IMR-90 (cell line): ENCODE measurements around the gene ARMH1. TPM values are rescaled to one million over a fixed set of nuclear protein-coding genes. Genes with fewer than 3 reads are reported as not detected.

ENCODE experiments used
- ATAC-seq: fragments of 200-7000 bp; cut with Tn5 transposase; 2 replicates; pipeline ENCODE4 v1.9.1; 2020; ENCODE audit warnings: low read depth, mild to moderate bottlenecking, moderate library complexity
- BruUV-seq: library from RNA; stranded (reverse); fragments of 400-500 nt; replicated peaks from 2 replicates; lab custom pipeline; 2021; lab: Mats Ljungman, UMichigan
- CTCF ChIA-PET: fragments of 300-600 bp; formaldehyde crosslinking; extraction: SDS; loops from one replicate; lab custom pipeline; 2021; ENCODE audit warnings: antibody characterized with exemption; lab: Yijun Ruan, JAX
- POLR2A ChIA-PET: fragments of 300-600 bp; sonication (Branson Sonifier 250); formaldehyde crosslinking; loops from one replicate; lab custom pipeline; 2022; ENCODE audit warnings: antibody characterized with exemption; ENCODE audit not compliant: unreplicated experiment; lab: Charles Lee
- DNase-seq: peaks from one replicate; pipeline ENCODE4 v3.0.0; 2013
- H2AFZ ChIP-seq: replicated peaks from 2 replicates; pipeline ENCODE3; 2013; ENCODE audit warnings: low read length, mild to moderate bottlenecking; ENCODE audit not compliant: poor library complexity
- H2AK5ac ChIP-seq: 2 replicates; pipeline ENCODE4 v1.6.1; 2013; ENCODE audit warnings: low read depth, low read length, inconsistent platforms
- H2AK9ac ChIP-seq: replicated peaks from 2 replicates; pipeline ENCODE3; 2013; ENCODE audit warnings: mild to moderate bottlenecking, low read depth, low read length, moderate library complexity; ENCODE audit not compliant: poor library complexity
- H2BK120ac ChIP-seq: 2 replicates; pipeline ENCODE4 v1.6.1; 2013; ENCODE audit warnings: low read depth, low read length, inconsistent platforms
- H2BK15ac ChIP-seq: 3 replicates; pipeline ENCODE4 v1.6.1; 2013; ENCODE audit warnings: low read depth, low read length, inconsistent platforms
- H2BK20ac ChIP-seq: 2 replicates; pipeline ENCODE4 v1.6.1; 2013; ENCODE audit warnings: low read depth, mild to moderate bottlenecking, inconsistent platforms, low read length, moderate library complexity
- H2BK5ac ChIP-seq: 2 replicates; pipeline ENCODE4 v1.6.1; 2013; ENCODE audit warnings: mild to moderate bottlenecking, low read depth, low read length, inconsistent platforms; ENCODE audit not compliant: poor library complexity, severe bottlenecking
- H3K14ac ChIP-seq: replicated peaks from 2 replicates; pipeline ENCODE4 v1.6.1; 2013; ENCODE audit warnings: low read depth, low read length, inconsistent platforms
- H3K18ac ChIP-seq: 2 replicates; pipeline ENCODE4 v1.6.1; 2013; ENCODE audit warnings: low read depth, low read length, control low read depth
- H3K23ac ChIP-seq: 2 replicates; pipeline ENCODE4 v1.6.1; 2013; ENCODE audit warnings: low read depth, low read length, inconsistent platforms
- H3K27ac ChIP-seq: 2 replicates; pipeline ENCODE4 v1.5.1; 2013; ENCODE audit warnings: mild to moderate bottlenecking, control low read depth, low read length; ENCODE audit not compliant: insufficient read depth
- H3K27me3 ChIP-seq: 2 replicates; pipeline ENCODE4 v1.6.1; 2013; ENCODE audit warnings: low read length; ENCODE audit not compliant: control insufficient read depth, insufficient read depth
- H3K36me3 ChIP-seq: 2 replicates; pipeline ENCODE4 v1.6.1; 2013; ENCODE audit warnings: low read length, mixed read lengths; ENCODE audit not compliant: control insufficient read depth, insufficient read depth
- H3K4ac ChIP-seq: 2 replicates; pipeline ENCODE4 v1.6.1; 2013; ENCODE audit warnings: low read depth, low read length, inconsistent platforms
- H3K4me1 ChIP-seq: 2 replicates; pipeline ENCODE4 v1.6.1; 2013; ENCODE audit warnings: low read length, mixed read lengths; ENCODE audit not compliant: control insufficient read depth, insufficient read depth
- H3K4me2 ChIP-seq: 2 replicates; pipeline ENCODE4 v1.6.1; 2013; ENCODE audit warnings: low read depth, mild to moderate bottlenecking, control low read depth, low read length, moderate library complexity
- H3K4me3 ChIP-seq: 2 replicates; pipeline ENCODE4 v1.5.1; 2013; ENCODE audit warnings: low read depth, mild to moderate bottlenecking, control low read depth, low read length, moderate library complexity; ENCODE audit not compliant: insufficient read depth
- H3K56ac ChIP-seq: 2 replicates; pipeline ENCODE4 v1.6.1; 2013; ENCODE audit warnings: low read length, inconsistent platforms; ENCODE audit not compliant: insufficient read depth; ENCODE audit errors: extremely low read depth
- H3K79me1 ChIP-seq, 2 experiments: 2 replicates each; pipeline ENCODE4 v1.6.1; 2013; ENCODE audit warnings: low read length in 2 of 2, inconsistent platforms in 1 of 2, low read depth in 1 of 2
- H3K9ac ChIP-seq: 2 replicates; pipeline ENCODE4 v1.6.1; 2013; ENCODE audit warnings: low read depth, low read length, control low read depth
- H3K9me1 ChIP-seq: 2 replicates; pipeline ENCODE4 v1.6.1; 2013; ENCODE audit warnings: low read length, inconsistent platforms; ENCODE audit not compliant: insufficient read depth
- H3K9me3 ChIP-seq: 2 replicates; pipeline ENCODE4 v1.6.1; 2013; ENCODE audit warnings: low read length; ENCODE audit not compliant: control insufficient read depth, insufficient read depth
- H4K20me1 ChIP-seq: 2 replicates; pipeline ENCODE4 v1.6.1; 2013; ENCODE audit warnings: low read length, inconsistent platforms; ENCODE audit not compliant: insufficient read depth
- H4K5ac ChIP-seq: 2 replicates; pipeline ENCODE4 v1.6.1; 2013; ENCODE audit warnings: mild to moderate bottlenecking, low read depth, low read length, control low read depth
- H4K8ac ChIP-seq, 2 experiments: 2 replicates each; pipeline ENCODE4 v1.6.1; 2013; ENCODE audit warnings: low read depth in 2 of 2, low read length in 2 of 2, control low read depth in 1 of 2, inconsistent platforms in 1 of 2
- H4K91ac ChIP-seq: 2 replicates; pipeline ENCODE4 v1.6.1; 2013; ENCODE audit warnings: low read depth, low read length, inconsistent platforms; ENCODE audit not compliant: insufficient read depth
- BHLHE40 ChIP-seq: fragments of 150-350 bp; IDR thresholded peaks from 2 replicates; pipeline ENCODE4 v1.6.1; 2016; ENCODE audit warnings: mild to moderate bottlenecking, low read depth, low read length
- CEBPB ChIP-seq: IDR thresholded peaks from 2 replicates; pipeline ENCODE4 v1.6.1; 2012; ENCODE audit warnings: low read depth, low read length, improper control_type of control experiment
- CHD1 ChIP-seq: IDR thresholded peaks from 2 replicates; pipeline ENCODE4 v1.6.1; 2012; ENCODE audit warnings: low read depth, low read length, improper control_type of control experiment
- FOS ChIP-seq: fragments of 150-350 bp; IDR thresholded peaks from 2 replicates; pipeline ENCODE4 v1.6.1; 2016; ENCODE audit warnings: low read depth, low read length
- MAFK ChIP-seq: IDR thresholded peaks from 2 replicates; pipeline ENCODE4 v1.6.1; 2012; ENCODE audit warnings: low read depth, low read length, improper control_type of control experiment
- MAZ ChIP-seq: IDR thresholded peaks from 2 replicates; pipeline ENCODE4 v1.6.1; 2012; ENCODE audit warnings: low read depth, mild to moderate bottlenecking, low read length, improper control_type of control experiment, moderate library complexity, borderline replicate concordance
- MXI1 ChIP-seq: IDR thresholded peaks from 2 replicates; pipeline ENCODE4 v1.6.1; 2012; ENCODE audit warnings: low read depth, mild to moderate bottlenecking, low read length, moderate library complexity, borderline replicate concordance
- NFE2L2 ChIP-seq: fragments of 150-350 bp; IDR thresholded peaks from 2 replicates; pipeline ENCODE4 v1.6.1; 2016; ENCODE audit warnings: low read depth, mild to moderate bottlenecking, low read length
- POLR2A ChIP-seq: IDR thresholded peaks from 2 replicates; pipeline ENCODE4 v1.6.1; 2012; ENCODE audit warnings: mild to moderate bottlenecking, low read depth, low read length
- RAD21 ChIP-seq: IDR thresholded peaks from 2 replicates; pipeline ENCODE4 v1.6.1; 2012; ENCODE audit warnings: low read length, improper control_type of control experiment
- RCOR1 ChIP-seq: IDR thresholded peaks from 2 replicates; pipeline ENCODE4 v1.6.1; 2012; ENCODE audit warnings: mild to moderate bottlenecking, low read length, improper control_type of control experiment; ENCODE audit not compliant: insufficient replicate concordance
- RFX5 ChIP-seq: IDR thresholded peaks from 2 replicates; pipeline ENCODE4 v1.8.0; 2012; ENCODE audit warnings: low read depth, mild to moderate bottlenecking, low read length, moderate library complexity
- SMC3 ChIP-seq: fragments of 150-350 bp; IDR thresholded peaks from 2 replicates; pipeline ENCODE4 v1.6.1; 2016; ENCODE audit warnings: low read depth, mild to moderate bottlenecking, antibody characterized with exemption, low read length, moderate library complexity
- WGBS, 2 experiments: methylation state at CpG; one replicate each; pipeline versions ENCODE4 v1.1.5 to v1.1.7; 2013; ENCODE audit warnings: missing lambda C conversion rate in 2 of 2; ENCODE audit not compliant: insufficient read length in 1 of 2; ENCODE audit errors: extremely low coverage in 2 of 2; 5-methylcytosine and 5-hydroxymethylcytosine counted together
- dilution Hi-C: fragments of 300-500 bp; cut with HindIII; formaldehyde crosslinking; loops from one replicate; pipeline ENCODE4 v1.14.3; 2018; ENCODE audit warnings: low sequenced_read_pairs; ENCODE audit not compliant: unreplicated experiment
- in situ Hi-C: fragments of 300-500 bp; cut with MboI; formaldehyde crosslinking; loops from 3 replicates; pipeline ENCODE4 v1.14.3; 2019; ENCODE audit warnings: low sequenced_read_pairs, inconsistent platforms, mixed read lengths
- intact Hi-C: fragments of 100-400 bp; cut with micrococcal nuclease; formaldehyde crosslinking; loops from 2 replicates; pipeline ENCODE4 v1.10.0; 2022
- polyA plus RNA-seq, 3 experiments: library from polyadenylated mRNA; depleted of rRNA; stranded (reverse); fragments of >200 nt; gene quantifications; 2 replicates each; pipeline ENCODE4 v1.2.3, GENCODE V29; 2012; ENCODE audit warnings: low replicate concordance in 1 of 3
- total RNA-seq: library from RNA; depleted of rRNA; stranded (reverse); fragments of >200 nt; gene quantifications from 2 replicates; pipeline ENCODE4 v1.2.3, GENCODE V29; 2012
- TF ChIP-seq, protein P1 (sequence below): fragments of 150-350 bp; IDR thresholded peaks from 2 replicates; pipeline ENCODE4 v1.6.1; 2017; ENCODE audit warnings: mild to moderate bottlenecking, antibody characterized with exemption, low read length, low read depth
- TF ChIP-seq, protein P2 (sequence below): conservative IDR thresholded peaks from 2 replicates; pipeline ENCODE4 v1.5.1; 2012; ENCODE audit warnings: mild to moderate bottlenecking, low read depth, low read length, improper control_type of control experiment
- TF ChIP-seq, protein P3 (sequence below): fragments of 150-350 bp; IDR thresholded peaks from 2 replicates; pipeline ENCODE4 v1.6.1; 2016; ENCODE audit warnings: low read depth, mild to moderate bottlenecking, low read length, moderate library complexity, borderline replicate concordance

The ARMH1 gene
- total and polyA plus RNA-seq, 2 of the 4 experiments (the other 2 are of a cell fraction) = 0.36 to 0.72 TPM

DNA sequence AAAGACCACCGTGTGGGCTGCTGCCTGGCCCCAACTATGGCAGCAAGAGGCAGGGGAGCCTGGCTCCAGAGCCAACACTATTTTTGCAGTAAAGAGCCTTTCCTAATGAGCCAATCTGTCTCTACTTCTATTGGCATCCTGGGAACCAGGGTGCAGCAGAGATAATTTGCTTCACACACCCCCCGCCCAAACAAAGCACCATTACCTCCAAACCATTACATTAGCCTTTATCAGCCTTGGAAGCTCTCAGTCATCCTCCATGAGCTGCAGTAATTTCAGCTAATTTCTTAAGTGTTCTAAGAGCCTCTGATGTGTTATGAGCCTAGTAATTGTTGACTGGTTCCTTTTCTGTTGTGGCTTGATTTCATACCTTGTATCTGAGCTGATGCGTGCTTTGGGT is 21.6 kb downstream of the ARMH1 start:
- no TSS peak for BruUV-seq

More for the DNA sequence above, 21.6 kb downstream of the ARMH1 start:
- Histone ChIP-seq H4K91ac (no peak overlapping the region), H3K36me3 (no peaks in the 10 kb centered on the region), H3K14ac (no peak overlapping the region), H4K8ac (no peak overlapping the region), H2BK20ac (no peak overlapping the region), H3K23ac (no peak overlapping the region), H3K27me3 (peaks cover 14% of the 10 kb centered on the region), H3K27ac (no peak overlapping the region), H2AFZ (no peak overlapping the region), H2BK15ac (no peak overlapping the region), H3K4me2 (no peak overlapping the region), H3K79me1 (no peaks in the 10 kb centered on the region), H2AK5ac (no peak overlapping the region), H3K4me3 (no peak overlapping the region), H4K5ac (no peak overlapping the region), H4K20me1 (no peaks in the 10 kb centered on the region), H3K9me3 (no peaks in the 10 kb centered on the region), H3K56ac (no peak overlapping the region), H3K4ac (no peak overlapping the region), H2BK120ac (no peak overlapping the region), H3K9me1 (no peaks in the 10 kb centered on the region), H3K9ac (no peak overlapping the region), H2BK5ac (no peak overlapping the region), H3K18ac (no peak overlapping the region), H3K4me1 (peaks cover 2% of the 10 kb centered on the region; the same call in 1 of the 2 replicates), H2AK9ac (no peak overlapping the region)
- ChIA-PET POLR2A (no interaction called here), CTCF (interaction anchor here (0.5 to 0.8 kb wide), 2 partner anchors 8 to 22 kb away, joined by 3 read pairs; no protein-coding TSS in a partner anchor)
- intact Hi-C loops = no loop called here
- ATAC-seq (no peak), DNase-seq (no peak)
- WGBS, 2 experiments = no CpG with 5 or more reads among the region's 3 CpGs
- dilution Hi-C loops = no loop called here
- no peak for TF ChIP-seq RCOR1
- TF ChIP-seq MAZ = no peak
- no peak for TF ChIP-seq CHD1
- TF ChIP-seq RFX5 = no peak
- no peak for TF ChIP-seq MAFK
- TF ChIP-seq, protein P1, sequence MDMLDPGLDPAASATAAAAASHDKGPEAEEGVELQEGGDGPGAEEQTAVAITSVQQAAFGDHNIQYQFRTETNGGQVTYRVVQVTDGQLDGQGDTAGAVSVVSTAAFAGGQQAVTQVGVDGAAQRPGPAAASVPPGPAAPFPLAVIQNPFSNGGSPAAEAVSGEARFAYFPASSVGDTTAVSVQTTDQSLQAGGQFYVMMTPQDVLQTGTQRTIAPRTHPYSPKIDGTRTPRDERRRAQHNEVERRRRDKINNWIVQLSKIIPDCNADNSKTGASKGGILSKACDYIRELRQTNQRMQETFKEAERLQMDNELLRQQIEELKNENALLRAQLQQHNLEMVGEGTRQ = no peak
- TF ChIP-seq BHLHE40 = no peak
- TF ChIP-seq FOS = no peak
- no peak for TF ChIP-seq CEBPB
- no peak for TF ChIP-seq POLR2A
- no peak for TF ChIP-seq RAD21
- TF ChIP-seq NFE2L2 = no peak
- TF ChIP-seq, protein P2, sequence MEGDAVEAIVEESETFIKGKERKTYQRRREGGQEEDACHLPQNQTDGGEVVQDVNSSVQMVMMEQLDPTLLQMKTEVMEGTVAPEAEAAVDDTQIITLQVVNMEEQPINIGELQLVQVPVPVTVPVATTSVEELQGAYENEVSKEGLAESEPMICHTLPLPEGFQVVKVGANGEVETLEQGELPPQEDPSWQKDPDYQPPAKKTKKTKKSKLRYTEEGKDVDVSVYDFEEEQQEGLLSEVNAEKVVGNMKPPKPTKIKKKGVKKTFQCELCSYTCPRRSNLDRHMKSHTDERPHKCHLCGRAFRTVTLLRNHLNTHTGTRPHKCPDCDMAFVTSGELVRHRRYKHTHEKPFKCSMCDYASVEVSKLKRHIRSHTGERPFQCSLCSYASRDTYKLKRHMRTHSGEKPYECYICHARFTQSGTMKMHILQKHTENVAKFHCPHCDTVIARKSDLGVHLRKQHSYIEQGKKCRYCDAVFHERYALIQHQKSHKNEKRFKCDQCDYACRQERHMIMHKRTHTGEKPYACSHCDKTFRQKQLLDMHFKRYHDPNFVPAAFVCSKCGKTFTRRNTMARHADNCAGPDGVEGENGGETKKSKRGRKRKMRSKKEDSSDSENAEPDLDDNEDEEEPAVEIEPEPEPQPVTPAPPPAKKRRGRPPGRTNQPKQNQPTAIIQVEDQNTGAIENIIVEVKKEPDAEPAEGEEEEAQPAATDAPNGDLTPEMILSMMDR = no peak
- no peak for TF ChIP-seq SMC3
- TF ChIP-seq MXI1 = no peak
- TF ChIP-seq, protein P3, sequence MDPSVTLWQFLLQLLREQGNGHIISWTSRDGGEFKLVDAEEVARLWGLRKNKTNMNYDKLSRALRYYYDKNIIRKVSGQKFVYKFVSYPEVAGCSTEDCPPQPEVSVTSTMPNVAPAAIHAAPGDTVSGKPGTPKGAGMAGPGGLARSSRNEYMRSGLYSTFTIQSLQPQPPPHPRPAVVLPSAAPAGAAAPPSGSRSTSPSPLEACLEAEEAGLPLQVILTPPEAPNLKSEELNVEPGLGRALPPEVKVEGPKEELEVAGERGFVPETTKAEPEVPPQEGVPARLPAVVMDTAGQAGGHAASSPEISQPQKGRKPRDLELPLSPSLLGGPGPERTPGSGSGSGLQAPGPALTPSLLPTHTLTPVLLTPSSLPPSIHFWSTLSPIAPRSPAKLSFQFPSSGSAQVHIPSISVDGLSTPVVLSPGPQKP = no peak
- in situ Hi-C loops = no loop called here
